IMR-90 (cell line): ENCODE data around the gene BRPF1. TPM values are rescaled to one million over a fixed set of nuclear protein-coding genes. Genes with fewer than 3 reads are reported as not detected.

Experiments used
- ATAC-seq: fragments of 200-7000 bp; cut with Tn5 transposase; 2 replicates; pipeline ENCODE4 v1.9.1; 2020; ENCODE audit warnings: low read depth, mild to moderate bottlenecking, moderate library complexity
- BruUV-seq: library from RNA; stranded (reverse); fragments of 400-500 nt; replicated peaks from 2 replicates; lab custom pipeline; 2021; lab: Mats Ljungman, UMichigan
- CTCF ChIA-PET: fragments of 300-600 bp; formaldehyde crosslinking; extraction: SDS; loops from one replicate; lab custom pipeline; 2021; ENCODE audit warnings: antibody characterized with exemption; lab: Yijun Ruan, JAX
- POLR2A ChIA-PET: fragments of 300-600 bp; sonication (Branson Sonifier 250); formaldehyde crosslinking; loops from one replicate; lab custom pipeline; 2022; ENCODE audit warnings: antibody characterized with exemption; ENCODE audit not compliant: unreplicated experiment; lab: Charles Lee
- DNase-seq: peaks from one replicate; pipeline ENCODE4 v3.0.0; 2013
- H2AFZ ChIP-seq: replicated peaks from 2 replicates; pipeline ENCODE3; 2013; ENCODE audit warnings: low read length, mild to moderate bottlenecking; ENCODE audit not compliant: poor library complexity
- H2AK5ac ChIP-seq: 2 replicates; pipeline ENCODE4 v1.6.1; 2013; ENCODE audit warnings: low read depth, low read length, inconsistent platforms
- H2AK9ac ChIP-seq: replicated peaks from 2 replicates; pipeline ENCODE3; 2013; ENCODE audit warnings: mild to moderate bottlenecking, low read depth, low read length, moderate library complexity; ENCODE audit not compliant: poor library complexity
- H2BK120ac ChIP-seq: 2 replicates; pipeline ENCODE4 v1.6.1; 2013; ENCODE audit warnings: low read depth, low read length, inconsistent platforms
- H2BK15ac ChIP-seq: 3 replicates; pipeline ENCODE4 v1.6.1; 2013; ENCODE audit warnings: low read depth, low read length, inconsistent platforms
- H2BK20ac ChIP-seq: 2 replicates; pipeline ENCODE4 v1.6.1; 2013; ENCODE audit warnings: low read depth, mild to moderate bottlenecking, inconsistent platforms, low read length, moderate library complexity
- H2BK5ac ChIP-seq: 2 replicates; pipeline ENCODE4 v1.6.1; 2013; ENCODE audit warnings: mild to moderate bottlenecking, low read depth, low read length, inconsistent platforms; ENCODE audit not compliant: poor library complexity, severe bottlenecking
- H3K14ac ChIP-seq: replicated peaks from 2 replicates; pipeline ENCODE4 v1.6.1; 2013; ENCODE audit warnings: low read depth, low read length, inconsistent platforms
- H3K18ac ChIP-seq: 2 replicates; pipeline ENCODE4 v1.6.1; 2013; ENCODE audit warnings: low read depth, low read length, control low read depth
- H3K23ac ChIP-seq: 2 replicates; pipeline ENCODE4 v1.6.1; 2013; ENCODE audit warnings: low read depth, low read length, inconsistent platforms
- H3K27ac ChIP-seq: 2 replicates; pipeline ENCODE4 v1.5.1; 2013; ENCODE audit warnings: mild to moderate bottlenecking, control low read depth, low read length; ENCODE audit not compliant: insufficient read depth
- H3K27me3 ChIP-seq: 2 replicates; pipeline ENCODE4 v1.6.1; 2013; ENCODE audit warnings: low read length; ENCODE audit not compliant: control insufficient read depth, insufficient read depth
- H3K36me3 ChIP-seq: 2 replicates; pipeline ENCODE4 v1.6.1; 2013; ENCODE audit warnings: low read length, mixed read lengths; ENCODE audit not compliant: control insufficient read depth, insufficient read depth
- H3K4ac ChIP-seq: 2 replicates; pipeline ENCODE4 v1.6.1; 2013; ENCODE audit warnings: low read depth, low read length, inconsistent platforms
- H3K4me1 ChIP-seq: 2 replicates; pipeline ENCODE4 v1.6.1; 2013; ENCODE audit warnings: low read length, mixed read lengths; ENCODE audit not compliant: control insufficient read depth, insufficient read depth
- H3K4me2 ChIP-seq: 2 replicates; pipeline ENCODE4 v1.6.1; 2013; ENCODE audit warnings: low read depth, mild to moderate bottlenecking, control low read depth, low read length, moderate library complexity
- H3K4me3 ChIP-seq: 2 replicates; pipeline ENCODE4 v1.5.1; 2013; ENCODE audit warnings: low read depth, mild to moderate bottlenecking, control low read depth, low read length, moderate library complexity; ENCODE audit not compliant: insufficient read depth
- H3K56ac ChIP-seq: 2 replicates; pipeline ENCODE4 v1.6.1; 2013; ENCODE audit warnings: low read length, inconsistent platforms; ENCODE audit not compliant: insufficient read depth; ENCODE audit errors: extremely low read depth
- H3K79me1 ChIP-seq, 2 experiments: 2 replicates each; pipeline ENCODE4 v1.6.1; 2013; ENCODE audit warnings: low read length in 2 of 2, inconsistent platforms in 1 of 2, low read depth in 1 of 2
- H3K9ac ChIP-seq: 2 replicates; pipeline ENCODE4 v1.6.1; 2013; ENCODE audit warnings: low read depth, low read length, control low read depth
- H3K9me1 ChIP-seq: 2 replicates; pipeline ENCODE4 v1.6.1; 2013; ENCODE audit warnings: low read length, inconsistent platforms; ENCODE audit not compliant: insufficient read depth
- H3K9me3 ChIP-seq: 2 replicates; pipeline ENCODE4 v1.6.1; 2013; ENCODE audit warnings: low read length; ENCODE audit not compliant: control insufficient read depth, insufficient read depth
- H4K20me1 ChIP-seq: 2 replicates; pipeline ENCODE4 v1.6.1; 2013; ENCODE audit warnings: low read length, inconsistent platforms; ENCODE audit not compliant: insufficient read depth
- H4K5ac ChIP-seq: 2 replicates; pipeline ENCODE4 v1.6.1; 2013; ENCODE audit warnings: mild to moderate bottlenecking, low read depth, low read length, control low read depth
- H4K8ac ChIP-seq, 2 experiments: 2 replicates each; pipeline ENCODE4 v1.6.1; 2013; ENCODE audit warnings: low read depth in 2 of 2, low read length in 2 of 2, control low read depth in 1 of 2, inconsistent platforms in 1 of 2
- H4K91ac ChIP-seq: 2 replicates; pipeline ENCODE4 v1.6.1; 2013; ENCODE audit warnings: low read depth, low read length, inconsistent platforms; ENCODE audit not compliant: insufficient read depth
- BHLHE40 ChIP-seq: fragments of 150-350 bp; IDR thresholded peaks from 2 replicates; pipeline ENCODE4 v1.6.1; 2016; ENCODE audit warnings: mild to moderate bottlenecking, low read depth, low read length
- CEBPB ChIP-seq: IDR thresholded peaks from 2 replicates; pipeline ENCODE4 v1.6.1; 2012; ENCODE audit warnings: low read depth, low read length, improper control_type of control experiment
- FOS ChIP-seq: fragments of 150-350 bp; IDR thresholded peaks from 2 replicates; pipeline ENCODE4 v1.6.1; 2016; ENCODE audit warnings: low read depth, low read length
- MAFK ChIP-seq: IDR thresholded peaks from 2 replicates; pipeline ENCODE4 v1.6.1; 2012; ENCODE audit warnings: low read depth, low read length, improper control_type of control experiment
- MXI1 ChIP-seq: IDR thresholded peaks from 2 replicates; pipeline ENCODE4 v1.6.1; 2012; ENCODE audit warnings: low read depth, mild to moderate bottlenecking, low read length, moderate library complexity, borderline replicate concordance
- NFE2L2 ChIP-seq: fragments of 150-350 bp; IDR thresholded peaks from 2 replicates; pipeline ENCODE4 v1.6.1; 2016; ENCODE audit warnings: low read depth, mild to moderate bottlenecking, low read length
- POLR2A ChIP-seq: IDR thresholded peaks from 2 replicates; pipeline ENCODE4 v1.6.1; 2012; ENCODE audit warnings: mild to moderate bottlenecking, low read depth, low read length
- RAD21 ChIP-seq: IDR thresholded peaks from 2 replicates; pipeline ENCODE4 v1.6.1; 2012; ENCODE audit warnings: low read length, improper control_type of control experiment
- RCOR1 ChIP-seq: IDR thresholded peaks from 2 replicates; pipeline ENCODE4 v1.6.1; 2012; ENCODE audit warnings: mild to moderate bottlenecking, low read length, improper control_type of control experiment; ENCODE audit not compliant: insufficient replicate concordance
- WGBS, 2 experiments: methylation state at CpG; one replicate each; pipeline versions ENCODE4 v1.1.5 to v1.1.7; 2013; ENCODE audit warnings: missing lambda C conversion rate in 2 of 2; ENCODE audit not compliant: insufficient read length in 1 of 2; ENCODE audit errors: extremely low coverage in 2 of 2; 5-methylcytosine and 5-hydroxymethylcytosine counted together
- dilution Hi-C: fragments of 300-500 bp; cut with HindIII; formaldehyde crosslinking; loops from one replicate; pipeline ENCODE4 v1.14.3; 2018; ENCODE audit warnings: low sequenced_read_pairs; ENCODE audit not compliant: unreplicated experiment
- in situ Hi-C: fragments of 300-500 bp; cut with MboI; formaldehyde crosslinking; loops from 3 replicates; pipeline ENCODE4 v1.14.3; 2019; ENCODE audit warnings: low sequenced_read_pairs, inconsistent platforms, mixed read lengths
- intact Hi-C: fragments of 100-400 bp; cut with micrococcal nuclease; formaldehyde crosslinking; loops from 2 replicates; pipeline ENCODE4 v1.10.0; 2022
- polyA plus RNA-seq, 3 experiments: library from polyadenylated mRNA; depleted of rRNA; stranded (reverse); fragments of >200 nt; gene quantifications; 2 replicates each; pipeline ENCODE4 v1.2.3, GENCODE V29; 2012; ENCODE audit warnings: low replicate concordance in 1 of 3
- total RNA-seq: library from RNA; depleted of rRNA; stranded (reverse); fragments of >200 nt; gene quantifications from 2 replicates; pipeline ENCODE4 v1.2.3, GENCODE V29; 2012
- TF ChIP-seq, protein P1 (sequence below): fragments of 150-350 bp; IDR thresholded peaks from 2 replicates; pipeline ENCODE4 v1.6.1; 2016; ENCODE audit warnings: low read depth, mild to moderate bottlenecking, low read length, moderate library complexity, borderline replicate concordance

Gene BRPF1
- total and polyA plus RNA-seq, 2 of the 4 experiments (the other 2 are of a cell fraction), result 13.6 to 15.6 TPM

DNA sequence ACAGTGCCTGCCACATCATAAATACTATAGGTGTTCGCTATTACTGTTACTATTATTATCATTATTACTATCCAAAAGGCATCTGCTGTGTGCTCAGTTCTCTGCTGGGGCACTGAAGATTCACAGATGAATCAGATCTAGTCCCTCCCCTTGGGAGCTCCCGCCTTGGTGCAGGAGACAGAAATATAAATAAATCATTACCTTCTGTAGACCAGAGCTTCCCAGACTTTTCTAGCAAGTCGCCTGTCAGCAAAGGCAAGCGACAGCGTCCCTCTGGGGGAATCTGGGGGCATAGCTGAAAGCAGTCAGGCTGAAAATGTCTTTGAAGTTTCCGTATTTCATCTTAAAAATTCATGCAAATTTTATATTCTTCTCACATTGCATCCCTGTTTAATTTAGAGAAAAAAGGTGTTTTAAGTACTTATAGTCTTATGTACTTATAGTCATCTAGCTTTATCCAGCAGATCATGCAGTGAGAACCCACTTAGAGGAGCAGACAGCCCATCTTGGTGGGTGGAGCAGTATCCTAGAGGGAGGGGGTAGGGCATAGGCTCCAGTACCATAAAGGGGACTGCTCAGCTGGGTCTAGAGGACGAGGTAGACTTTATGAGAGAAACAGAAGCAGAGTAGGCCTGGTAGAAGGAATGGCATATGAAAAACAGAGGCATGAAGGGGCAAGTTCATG is 10.4 kb upstream of the BRPF1 start (continued):
- TF ChIP-seq, protein P1, sequence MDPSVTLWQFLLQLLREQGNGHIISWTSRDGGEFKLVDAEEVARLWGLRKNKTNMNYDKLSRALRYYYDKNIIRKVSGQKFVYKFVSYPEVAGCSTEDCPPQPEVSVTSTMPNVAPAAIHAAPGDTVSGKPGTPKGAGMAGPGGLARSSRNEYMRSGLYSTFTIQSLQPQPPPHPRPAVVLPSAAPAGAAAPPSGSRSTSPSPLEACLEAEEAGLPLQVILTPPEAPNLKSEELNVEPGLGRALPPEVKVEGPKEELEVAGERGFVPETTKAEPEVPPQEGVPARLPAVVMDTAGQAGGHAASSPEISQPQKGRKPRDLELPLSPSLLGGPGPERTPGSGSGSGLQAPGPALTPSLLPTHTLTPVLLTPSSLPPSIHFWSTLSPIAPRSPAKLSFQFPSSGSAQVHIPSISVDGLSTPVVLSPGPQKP, result no peak

DNA sequence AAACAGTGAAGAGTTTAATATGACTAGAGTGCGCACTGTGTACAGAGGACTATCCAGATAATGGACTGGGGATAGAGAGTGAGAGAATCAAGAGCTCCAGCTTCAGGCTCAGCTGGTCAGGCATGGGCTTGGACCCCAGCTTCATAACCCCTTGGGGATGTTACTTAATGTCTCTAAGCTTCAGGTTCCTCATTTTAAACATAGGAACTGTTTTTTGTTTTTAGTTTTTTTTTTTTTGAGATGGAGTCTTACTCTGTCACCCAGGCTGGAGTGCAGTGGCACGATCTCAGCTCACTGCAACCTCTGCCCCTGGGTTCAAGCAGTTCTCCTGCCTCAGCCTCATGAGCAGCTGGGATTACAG is 9.9 kb upstream of the BRPF1 start:
- WGBS, 2 experiments, result no CpG with 5 or more reads among the region's 2 CpGs
- Histone ChIP-seq H3K4ac (no peak overlapping the region), H3K36me3 (no peaks in the 10 kb centered on the region), H2AFZ (no peak overlapping the region), H3K4me3 (no peak overlapping the region), H2AK9ac (no peak overlapping the region), H3K9ac (no peak overlapping the region), H2BK120ac (no peak overlapping the region), H2BK15ac (no peak overlapping the region), H2BK5ac (no peak overlapping the region), H3K9me1 (no peaks in the 10 kb centered on the region), H3K79me1 (no peaks in the 10 kb centered on the region), H3K4me2 (no peak overlapping the region), H4K8ac (no peak overlapping the region), H4K91ac (no peak overlapping the region), H3K18ac (no peak overlapping the region), H4K20me1 (no peaks in the 10 kb centered on the region), H2AK5ac (no peak overlapping the region), H3K4me1 (no peaks in the 10 kb centered on the region), H3K9me3 (no peaks in the 10 kb centered on the region), H3K23ac (no peak overlapping the region), H3K27ac (no peak overlapping the region), H3K56ac (no peak overlapping the region), H2BK20ac (no peak overlapping the region), H4K5ac (no peak overlapping the region), H3K27me3 (peaks cover 3% of the 10 kb centered on the region; the same call in 1 of the 2 replicates), H3K14ac (no peak overlapping the region)
- intact Hi-C loops (no loop called here), dilution Hi-C loops (no loop called here), in situ Hi-C loops (no loop called here)
- no peak for DNase-seq
- no peak for ATAC-seq
- ChIA-PET POLR2A (no interaction called here), CTCF (interaction anchor here (0.6 to 1.1 kb wide), 2 partner anchors 9 to 72 kb away, joined by 3 to 4 read pairs; no protein-coding TSS in a partner anchor)
- no peak for TF ChIP-seq RCOR1
- no peak for TF ChIP-seq FOS
- no peak for TF ChIP-seq POLR2A
- TF ChIP-seq MXI1, result no peak
- TF ChIP-seq BHLHE40, result no peak
- no peak for TF ChIP-seq MAFK
- no peak for TF ChIP-seq CEBPB
- TF ChIP-seq, protein P1, result no peak
- no peak for TF ChIP-seq NFE2L2
- TF ChIP-seq RAD21, result no peak
- no TSS peak for BruUV-seq
